Loucy (cell line): ENCODE measurements around the gene HSCB.

Source experiments
- CTCF ChIP-seq: fragments of 200-600 bp; sonication (generic); conservative IDR thresholded peaks from 2 replicates; pipeline ENCODE4 v1.5.1; 2014; ENCODE audit warnings: mild to moderate bottlenecking, antibody characterized with exemption, low read length
- EZH2phosphoT487 ChIP-seq: fragments of 200-600 bp; IDR thresholded peaks from 2 replicates; pipeline ENCODE4 v1.6.1; 2018; ENCODE audit warnings: antibody characterized with exemption, mild to moderate bottlenecking, moderate library complexity, borderline replicate concordance

- no peak for TF ChIP-seq EZH2phosphoT487
- TF ChIP-seq CTCF: no peak
Measured at GRCh38 chr22:28703436-28703835, 38.4 kb upstream of the HSCB start.
